Thyroid gland (tissue), 4 donors: ENCODE results near the gene RASGRP4.

Source experiments
- POLR2A ChIP-seq, 2 donors: fragments of 450-650 bp; IDR thresholded peaks; one replicate each; pipeline ENCODE4 v1.6.1; 2017; ENCODE audit warnings: antibody characterized with exemption in 2 of 2, mild to moderate bottlenecking in 2 of 2, moderate library complexity in 1 of 2
- TF ChIP-seq, protein P1 (sequence below), 6 experiments: fragments of 200-600 bp in 3 of 6; fragments of 450-650 bp in 3 of 6; sonication (generic) in 3 of 6; IDR thresholded peaks; one replicate each; pipeline ENCODE4 v1.5.1; 2016 to 2019; ENCODE audit warnings: antibody characterized with exemption in 6 of 6, mild to moderate bottlenecking in 2 of 6, inconsistent platforms in 1 of 6, moderate library complexity in 1 of 6

DNA sequence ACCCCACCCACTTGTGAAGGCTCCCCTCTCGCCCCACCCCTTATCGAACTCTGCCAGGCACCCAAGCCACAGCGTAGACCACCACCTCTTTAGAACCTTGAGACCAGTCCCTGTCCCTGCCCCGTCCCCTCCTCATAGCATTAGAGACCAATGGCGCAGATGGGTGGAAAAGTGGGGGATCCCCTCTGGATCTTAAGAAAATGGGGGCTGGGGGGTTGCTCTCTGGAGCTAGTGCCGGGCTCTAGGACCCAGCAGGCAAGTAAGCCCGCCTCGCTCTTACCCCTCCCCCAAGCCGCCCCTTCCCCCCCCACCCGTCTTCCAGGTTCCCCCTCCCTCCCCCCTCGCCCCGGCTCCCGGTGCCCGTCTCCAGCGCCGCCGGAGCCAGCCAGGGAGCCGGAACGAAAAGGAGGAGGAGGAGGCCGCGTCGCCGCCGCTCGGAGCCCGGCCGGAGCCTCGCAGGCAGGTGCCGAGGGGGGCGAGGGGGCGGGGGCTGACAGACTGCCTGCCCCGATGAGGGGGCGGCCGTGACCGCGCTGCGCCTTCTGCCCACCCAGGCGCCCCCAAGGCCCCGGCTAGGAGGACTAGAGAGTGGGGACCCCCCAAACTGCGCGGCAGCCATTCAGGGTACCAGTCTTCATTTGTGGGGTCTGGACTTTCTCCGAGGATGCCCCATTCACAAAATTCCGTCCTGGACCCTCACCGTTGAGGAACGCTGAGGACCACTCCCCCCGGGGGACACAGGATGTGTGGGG, 37.5 kb downstream of the RASGRP4 start, which contains the start of gene SPRED3:
- TF ChIP-seq, protein P1, sequence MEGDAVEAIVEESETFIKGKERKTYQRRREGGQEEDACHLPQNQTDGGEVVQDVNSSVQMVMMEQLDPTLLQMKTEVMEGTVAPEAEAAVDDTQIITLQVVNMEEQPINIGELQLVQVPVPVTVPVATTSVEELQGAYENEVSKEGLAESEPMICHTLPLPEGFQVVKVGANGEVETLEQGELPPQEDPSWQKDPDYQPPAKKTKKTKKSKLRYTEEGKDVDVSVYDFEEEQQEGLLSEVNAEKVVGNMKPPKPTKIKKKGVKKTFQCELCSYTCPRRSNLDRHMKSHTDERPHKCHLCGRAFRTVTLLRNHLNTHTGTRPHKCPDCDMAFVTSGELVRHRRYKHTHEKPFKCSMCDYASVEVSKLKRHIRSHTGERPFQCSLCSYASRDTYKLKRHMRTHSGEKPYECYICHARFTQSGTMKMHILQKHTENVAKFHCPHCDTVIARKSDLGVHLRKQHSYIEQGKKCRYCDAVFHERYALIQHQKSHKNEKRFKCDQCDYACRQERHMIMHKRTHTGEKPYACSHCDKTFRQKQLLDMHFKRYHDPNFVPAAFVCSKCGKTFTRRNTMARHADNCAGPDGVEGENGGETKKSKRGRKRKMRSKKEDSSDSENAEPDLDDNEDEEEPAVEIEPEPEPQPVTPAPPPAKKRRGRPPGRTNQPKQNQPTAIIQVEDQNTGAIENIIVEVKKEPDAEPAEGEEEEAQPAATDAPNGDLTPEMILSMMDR (IDR thresholded peaks at IDR 0.05): no peak
- no peak for TF ChIP-seq POLR2A (IDR thresholded peaks at IDR 0.05)
